Thymus (tissue), 11 donors: Measurements from ENCODE around the gene DOCK4. TPM values are rescaled to one million over a fixed set of nuclear protein-coding genes. Genes with fewer than 3 reads are reported as not detected.
A peak's percentile ranks its signal among the peaks of the same experiment; 100 is the strongest.

Experiments
- DNase-seq, 9 donors: peaks; one replicate each; pipeline ENCODE4 v3.0.0-alpha.2; 2013; ENCODE audit warnings: low spot score in 9 of 9, low read depth in 6 of 9, missing footprints in 1 of 9
- H3K27ac ChIP-seq, 2 donors: one replicate each; pipeline ENCODE4 v1.5.1; 2013; ENCODE audit warnings: control low read depth in 1 of 2, low read depth in 1 of 2, low read length in 1 of 2, mild to moderate bottlenecking in 1 of 2, moderate library complexity in 1 of 2
- H3K27me3 ChIP-seq, 2 donors: one replicate each; pipeline ENCODE4 v1.5.1; 2013; ENCODE audit warnings: low read length in 1 of 2; ENCODE audit not compliant: control insufficient read depth in 2 of 2, insufficient read depth in 1 of 2
- H3K36me3 ChIP-seq, 2 donors: one replicate each; pipeline ENCODE4 v1.5.1; 2013; ENCODE audit warnings: low read length in 1 of 2, mild to moderate bottlenecking in 1 of 2, moderate library complexity in 1 of 2; ENCODE audit not compliant: control insufficient read depth in 2 of 2, insufficient read depth in 2 of 2
- H3K4me1 ChIP-seq, 2 donors: one replicate each; pipeline ENCODE4 v1.5.1; 2013; ENCODE audit warnings: low read length in 2 of 2; ENCODE audit not compliant: control insufficient read depth in 2 of 2, insufficient read depth in 2 of 2
- H3K4me3 ChIP-seq, 2 donors: one replicate each; pipeline ENCODE4 v1.5.1; 2013; ENCODE audit warnings: low read length in 2 of 2, control low read depth in 1 of 2, mild to moderate bottlenecking in 1 of 2
- H3K9me3 ChIP-seq, 2 donors: one replicate each; pipeline ENCODE4 v1.5.1; 2013; ENCODE audit warnings: low read length in 1 of 2, mild to moderate bottlenecking in 1 of 2; ENCODE audit not compliant: control insufficient read depth in 2 of 2, insufficient read depth in 1 of 2
- WGBS: extraction: QIAGEN DNeasy Blood & Tissue Kit; methylation state at CpG from one replicate; pipeline ENCODE4 v1.1.7; 2013; 5-methylcytosine and 5-hydroxymethylcytosine counted together
- polyA plus RNA-seq: library from polyadenylated mRNA; stranded (reverse); fragments of 200-250 nt; gene quantifications from one replicate; pipeline ENCODE4 v1.2.3, GENCODE V29; 2013
- total RNA-seq: library from RNA; stranded (reverse); fragments of 120-200 nt; gene quantifications from one replicate; pipeline ENCODE4 v1.2.4, GENCODE V29; 2013
- donor health status: healthy.

DOCK4 gene
- total and polyA plus RNA-seq, 2 donors = 3.5 to 4.7 TPM

DNA sequence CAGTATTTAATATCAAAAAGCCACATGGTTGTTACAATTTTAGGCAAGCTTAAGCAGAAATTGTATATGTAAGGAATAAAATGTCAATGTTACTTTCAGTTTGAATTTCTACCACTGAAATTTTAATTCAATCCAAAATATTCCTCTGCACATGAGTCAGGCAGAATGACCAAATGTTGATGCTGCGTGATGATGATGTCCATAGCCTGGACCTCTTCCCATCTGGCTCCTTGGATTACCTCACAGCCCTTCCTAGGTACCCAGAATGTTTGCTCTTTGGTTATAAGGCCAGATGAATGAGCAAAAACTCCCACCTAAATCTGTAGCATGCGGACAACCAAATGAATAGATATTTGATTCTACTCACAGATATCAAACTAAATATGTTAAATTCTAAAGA is 385.6 kb downstream of the DOCK4 start:
- Histone ChIP-seq H3K36me3 (no peaks in the 10 kb centered on the region), H3K9me3 (no peaks in the 10 kb centered on the region), H3K27ac (no peak overlapping the region), H3K27me3 (no peaks in the 10 kb centered on the region), H3K4me1 (no peaks in the 10 kb centered on the region), H3K4me3 (no peak overlapping the region)
- WGBS = 98% methylated on average over 2 of the region's 2 CpGs
- DNase-seq = no peak

- no peaks in the 10 kb centered on the region for H3K9me3 ChIP-seq
- no peaks in the 10 kb centered on the region for H3K36me3 ChIP-seq
- DNase-seq = no peak
- no peaks in the 10 kb centered on the region for H3K4me1 ChIP-seq
- no peaks in the 10 kb centered on the region for H3K27me3 ChIP-seq
- no peak overlapping the region for H3K4me3 ChIP-seq
- 98% methylated on average over 1 of the region's 1 CpG for WGBS
- no peak overlapping the region for H3K27ac ChIP-seq
Measured at GRCh38 chr7:111820121-111820520, 386.1 kb downstream of the DOCK4 start.

GRCh38 chr7:111815354-111815753 is 390.8 kb downstream of the DOCK4 start:
- 94% methylated on average over 1 of the region's 1 CpG for WGBS
- Histone ChIP-seq H3K4me1 (no peaks in the 10 kb centered on the region), H3K36me3 (no peaks in the 10 kb centered on the region), H3K9me3 (no peaks in the 10 kb centered on the region), H3K27ac (no peak overlapping the region), H3K4me3 (no peak overlapping the region), H3K27me3 (no peaks in the 10 kb centered on the region)
- DNase-seq = no peak

DNA sequence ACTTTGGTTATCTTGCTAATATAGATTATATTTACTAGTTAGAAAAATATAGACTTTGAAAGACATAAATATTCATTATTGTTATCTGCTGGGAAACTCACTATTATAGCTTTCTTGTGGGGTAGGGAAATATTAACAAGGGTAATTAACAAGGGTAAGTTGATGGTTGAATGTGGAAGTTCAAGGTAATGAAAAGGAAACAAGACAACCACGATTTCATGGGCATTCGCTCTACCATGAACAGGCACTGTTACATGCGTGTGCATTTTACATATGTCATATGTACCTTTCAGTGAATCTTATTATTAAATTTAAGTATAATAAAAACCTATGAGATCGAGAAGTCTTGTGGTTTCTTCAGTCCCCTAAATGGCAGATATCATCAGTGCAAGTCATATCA is 392.9 kb downstream of the DOCK4 start:
- Histone ChIP-seq H3K4me1 (no peaks in the 10 kb centered on the region), H3K36me3 (no peaks in the 10 kb centered on the region), H3K27ac (no peak overlapping the region), H3K4me3 (no peak overlapping the region), H3K27me3 (no peaks in the 10 kb centered on the region), H3K9me3 (no peaks in the 10 kb centered on the region)
- DNase-seq = no peak
- 95% methylated on average over 4 of the region's 4 CpGs for WGBS

DNA sequence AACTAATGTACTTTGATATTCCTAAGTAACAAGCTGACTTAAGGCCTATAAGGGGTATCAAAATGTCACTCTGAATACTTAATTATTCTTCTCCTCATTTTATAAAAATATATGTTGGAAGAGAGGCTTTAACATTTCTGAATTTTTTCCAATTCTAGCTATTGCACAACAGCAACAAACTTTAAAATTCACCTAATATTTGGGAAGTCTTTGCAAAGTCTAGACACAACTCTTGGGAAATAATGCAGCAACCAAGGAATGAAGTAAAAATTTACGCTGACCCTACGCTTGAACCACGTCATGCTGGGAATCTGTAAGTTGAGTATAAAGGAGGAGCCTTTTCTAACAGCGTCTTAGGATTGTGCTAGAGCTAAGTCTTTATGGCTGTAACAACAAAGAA is 400.0 kb downstream of the DOCK4 start:
- Histone ChIP-seq H3K27ac (no peak overlapping the region), H3K9me3 (peaks cover 0 to 2% of the 10 kb centered on the region in 2 donors), H3K4me1 (no peaks in the 10 kb centered on the region), H3K27me3 (no peaks in the 10 kb centered on the region), H3K4me3 (no peak overlapping the region), H3K36me3 (no peaks in the 10 kb centered on the region)
- no peak for DNase-seq
- 97% methylated on average over 4 of the region's 4 CpGs for WGBS

DNA sequence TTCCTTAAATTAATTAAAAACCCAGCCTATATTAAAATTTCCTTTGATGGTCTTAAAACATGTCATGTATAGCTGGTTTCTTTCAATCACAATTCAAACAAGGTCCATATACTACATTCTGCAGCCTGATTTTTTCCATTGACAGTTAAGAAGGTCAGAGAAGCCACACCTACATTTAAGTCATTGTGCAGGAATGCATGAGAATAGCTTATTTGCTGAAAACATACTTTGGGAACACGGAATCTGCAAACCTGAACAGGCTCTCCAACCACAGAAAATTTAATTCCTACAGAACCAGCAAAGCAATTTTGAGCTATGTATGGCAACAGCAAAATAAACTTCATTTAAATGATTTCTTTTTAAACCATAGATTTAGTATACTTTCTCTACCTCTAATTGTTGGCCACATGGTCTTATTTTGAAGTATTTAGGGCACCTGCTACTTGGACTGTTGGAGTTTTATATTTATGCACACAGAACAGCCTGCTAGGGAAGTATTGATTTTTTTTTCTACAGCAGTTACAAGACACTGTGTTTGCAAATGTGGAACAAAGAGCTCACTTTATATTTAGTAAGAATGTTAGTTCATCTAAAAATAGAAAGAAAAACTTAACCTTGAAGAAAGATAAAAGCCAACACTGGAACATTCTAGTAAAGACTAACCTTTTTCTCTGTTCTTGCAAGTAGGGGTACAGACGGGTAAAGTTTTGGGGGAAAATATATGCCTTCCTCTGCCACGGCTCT is 403.0 kb downstream of the DOCK4 start:
- H3K27ac ChIP-seq = no peak overlapping the region
- H3K36me3 ChIP-seq = no peaks in the 10 kb centered on the region
- no peaks in the 10 kb centered on the region for H3K4me1 ChIP-seq
- no peak for DNase-seq
- H3K9me3 ChIP-seq = peaks cover 0 to 3% of the 10 kb centered on the region in 2 donors
- H3K27me3 ChIP-seq = no peaks in the 10 kb centered on the region
- 96% methylated on average over 3 of the region's 3 CpGs for WGBS
- no peak overlapping the region for H3K4me3 ChIP-seq

DNA sequence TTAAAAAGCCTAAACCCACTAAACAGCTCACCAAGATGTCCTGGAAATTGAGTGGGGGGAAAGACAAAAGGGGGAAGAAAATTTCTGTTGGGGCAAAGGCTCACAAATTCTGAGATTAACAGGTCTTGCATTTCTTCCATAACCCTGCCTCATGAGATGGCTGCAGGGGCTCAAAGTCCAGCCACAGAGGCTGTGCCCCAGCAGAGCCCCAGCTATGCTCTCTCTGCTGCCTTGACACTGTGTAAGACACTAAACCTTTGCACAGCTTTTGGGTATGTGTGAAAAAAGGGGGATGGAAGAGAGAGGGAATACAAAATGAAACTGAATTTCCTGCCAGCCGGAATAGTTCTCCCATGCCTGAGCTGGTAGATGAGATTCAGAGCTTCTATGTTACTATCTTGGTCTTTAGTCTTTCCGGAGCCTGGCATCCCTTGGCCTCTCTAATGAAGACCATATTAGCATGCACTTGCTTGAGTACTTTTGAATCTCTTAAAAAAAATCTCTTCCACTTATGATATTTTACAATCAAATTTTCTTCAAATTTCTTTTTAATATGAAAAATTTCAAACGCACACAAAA is 403.9 kb downstream of the DOCK4 start:
- Histone ChIP-seq H3K4me1 (no peaks in the 10 kb centered on the region), H3K36me3 (no peaks in the 10 kb centered on the region), H3K9me3 (peaks cover 0 to 8% of the 10 kb centered on the region in 2 donors), H3K4me3 (no peak overlapping the region), H3K27me3 (no peaks in the 10 kb centered on the region), H3K27ac (no peak overlapping the region)
- no peak for DNase-seq
- 79% methylated on average over 3 of the region's 3 CpGs for WGBS

GRCh38 chr7:111801277-111801676 is 404.9 kb downstream of the DOCK4 start:
- H3K27ac ChIP-seq = no peak overlapping the region
- H3K27me3 ChIP-seq = no peaks in the 10 kb centered on the region
- H3K4me1 ChIP-seq = no peaks in the 10 kb centered on the region
- no peak overlapping the region for H3K4me3 ChIP-seq
- DNase-seq = no peak
- 97% methylated on average over 4 of the region's 4 CpGs for WGBS
- H3K9me3 ChIP-seq = peaks cover 0 to 12% of the 10 kb centered on the region in 2 donors
- no peaks in the 10 kb centered on the region for H3K36me3 ChIP-seq

DNA sequence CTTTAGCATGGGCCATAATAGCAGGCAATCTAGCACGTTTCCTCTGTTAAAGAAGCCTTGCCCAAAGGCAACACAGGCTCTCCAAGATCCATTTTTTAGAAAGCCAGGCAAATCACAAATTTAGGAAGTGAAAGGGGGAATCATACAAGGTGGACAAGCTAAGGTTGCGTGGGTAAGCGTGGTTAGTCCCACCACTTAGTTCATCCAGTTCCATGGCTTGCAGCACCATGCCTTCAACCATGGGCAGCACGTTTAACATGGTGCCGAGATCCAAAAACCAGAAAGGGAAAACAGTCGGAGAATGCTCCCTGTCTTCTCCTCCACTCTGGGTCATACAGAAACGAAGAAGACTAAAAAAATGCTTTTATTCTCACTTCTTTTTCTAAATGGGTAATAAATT is 409.5 kb downstream of the DOCK4 start:
- WGBS = 87% methylated on average over 7 of the region's 7 CpGs
- no peaks in the 10 kb centered on the region for H3K27me3 ChIP-seq
- no peak overlapping the region for H3K27ac ChIP-seq
- no peak overlapping the region for H3K4me3 ChIP-seq
- peak in 3 of 9 donors; percentile 4 to 20 (median 5) for DNase-seq
- peaks cover 3 to 26% of the 10 kb centered on the region in 2 donors for H3K9me3 ChIP-seq
- no peaks in the 10 kb centered on the region for H3K4me1 ChIP-seq
- H3K36me3 ChIP-seq = no peaks in the 10 kb centered on the region
